HG03342 (cell line): Measurements from ENCODE around the gene SEZ6L.
A peak's percentile ranks its signal among the peaks of the same experiment; 100 is the strongest.

Experiments used
- ATAC-seq: cut with Tn5 transposase; IDR thresholded peaks from one replicate; pipeline ENCODE4 v1.9.1; 2021; ENCODE audit warnings: mild to moderate bottlenecking, moderate library complexity; ENCODE audit not compliant: unreplicated experiment

Gene SEZ6L

DNA sequence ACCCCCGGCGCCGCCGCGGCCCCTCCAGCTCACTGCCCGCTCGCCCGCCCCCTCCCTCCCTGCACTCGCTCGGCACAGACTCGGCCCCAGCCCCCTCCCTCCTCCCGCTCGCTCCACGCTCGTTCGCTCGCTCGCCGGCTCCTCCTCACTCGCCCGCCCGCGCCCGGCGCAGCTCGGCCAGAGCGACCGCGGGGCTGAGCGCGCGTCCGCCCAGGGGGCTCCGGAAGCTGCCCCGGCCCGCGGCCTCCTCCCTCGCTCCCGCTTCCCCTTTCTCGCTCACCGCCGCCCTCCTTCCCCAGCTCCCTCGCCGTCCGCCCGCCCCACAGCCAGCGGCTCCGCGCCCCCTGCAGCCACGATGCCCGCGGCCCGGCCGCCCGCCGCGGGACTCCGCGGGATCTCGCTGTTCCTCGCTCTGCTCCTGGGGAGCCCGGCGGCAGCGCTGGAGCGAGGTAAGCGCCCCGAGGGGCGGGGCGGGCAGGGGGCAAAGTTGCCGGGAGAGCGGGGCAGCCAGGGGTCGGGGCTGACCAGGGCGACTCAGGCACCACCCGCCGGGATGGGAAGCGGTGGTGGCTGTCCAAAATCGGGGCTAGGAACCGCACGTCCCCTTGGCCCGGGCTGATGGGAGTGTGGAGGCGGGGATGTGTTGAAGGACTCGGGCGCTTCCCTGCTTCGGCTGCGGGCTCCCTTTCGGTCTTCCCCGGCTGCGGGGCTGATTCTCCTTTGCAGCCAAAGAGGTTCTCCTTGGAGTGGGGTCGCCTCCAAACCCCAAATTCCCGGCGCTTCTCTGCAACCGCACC, at the start of gene SEZ6L:
Gene SEZ6L (plus strand): TSS at position 148 of the 797 bp plus-strand sequence. CDS start 208 bp downstream, at position 356.
- ATAC-seq = no peak

DNA sequence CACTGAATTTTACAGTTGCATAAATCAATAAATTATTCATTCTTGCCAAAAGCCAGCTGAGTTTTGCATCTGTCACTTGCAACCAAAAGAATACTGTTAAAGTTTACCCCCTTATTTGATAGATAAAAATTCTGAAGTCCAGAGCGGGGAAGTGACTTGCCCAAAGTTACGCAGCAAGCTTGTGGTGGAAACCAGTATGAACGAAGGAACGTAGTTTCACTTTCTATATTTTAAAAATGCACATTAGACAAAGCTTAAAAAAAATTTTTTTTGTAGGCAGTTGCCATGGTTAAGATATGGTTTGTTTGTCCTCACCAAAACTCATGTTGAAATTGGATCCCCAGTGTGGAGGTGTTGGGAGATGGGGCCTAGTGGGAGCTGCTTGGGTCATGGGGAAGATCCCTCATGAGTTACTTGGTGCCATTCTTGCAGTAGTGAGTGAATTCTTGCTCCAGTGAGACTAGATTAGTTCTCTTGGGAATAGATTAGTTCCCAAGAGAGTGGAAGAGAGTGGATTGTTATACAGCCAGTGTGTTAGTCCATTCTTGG, 46.3 kb upstream of the SEZ6L start:
- peak; percentile 61 for ATAC-seq

DNA sequence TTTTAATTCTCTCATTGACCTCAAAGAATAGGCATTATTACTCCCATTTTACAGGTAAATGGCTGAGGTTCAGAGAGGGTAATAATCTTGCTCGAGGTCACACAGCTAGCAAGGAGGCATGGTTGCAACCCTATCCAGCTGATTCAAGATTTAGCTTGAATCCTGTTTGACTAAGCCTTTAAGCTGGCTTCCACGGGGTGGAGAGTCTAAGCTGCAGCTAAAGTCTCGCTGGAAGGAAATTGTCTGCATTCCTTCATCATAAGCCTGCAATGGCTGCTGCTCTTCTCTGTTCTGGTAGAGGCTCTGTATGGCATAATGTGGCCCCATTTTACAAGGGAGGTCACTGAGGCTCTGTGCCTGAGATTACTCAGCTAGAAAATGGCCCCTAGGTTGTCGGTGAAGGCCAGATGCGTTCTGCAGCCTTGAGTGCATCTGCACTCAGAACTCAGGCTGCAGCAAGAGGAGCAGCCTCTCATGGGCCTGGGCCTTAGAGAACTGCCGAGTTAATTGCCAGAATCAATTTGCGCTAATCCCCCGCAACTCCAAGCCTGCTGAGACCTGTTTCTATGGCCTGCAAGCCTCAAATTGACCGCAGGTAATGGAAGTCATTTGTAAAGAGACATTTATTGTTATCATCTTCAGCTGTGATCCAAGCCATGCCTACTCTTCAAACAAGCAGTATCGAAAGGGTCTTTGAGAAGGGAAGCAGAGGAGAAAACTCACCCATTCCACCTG, 44.1 kb upstream of the SEZ6L start:
- ATAC-seq = no peak

DNA sequence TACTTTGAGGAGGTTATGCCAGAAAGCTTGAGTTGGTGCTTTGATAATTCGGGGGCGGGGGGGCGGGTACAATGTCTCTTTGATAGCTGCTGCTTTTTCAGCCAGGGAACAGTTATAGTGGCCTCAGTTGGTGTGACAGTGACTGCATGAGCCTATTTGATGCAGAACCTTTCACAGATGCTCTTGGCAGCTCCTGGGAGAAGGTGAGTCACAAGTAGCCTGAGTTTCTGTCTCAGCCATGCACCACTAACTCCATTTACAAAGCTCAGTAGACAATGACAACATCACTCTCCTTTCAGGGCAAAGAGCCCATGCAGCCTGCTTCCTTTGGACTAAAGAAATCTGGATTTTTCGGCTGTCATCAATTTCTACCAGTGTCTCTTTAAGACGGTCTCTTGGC, 42.1 kb upstream of the SEZ6L start:
- ATAC-seq = no peak

DNA sequence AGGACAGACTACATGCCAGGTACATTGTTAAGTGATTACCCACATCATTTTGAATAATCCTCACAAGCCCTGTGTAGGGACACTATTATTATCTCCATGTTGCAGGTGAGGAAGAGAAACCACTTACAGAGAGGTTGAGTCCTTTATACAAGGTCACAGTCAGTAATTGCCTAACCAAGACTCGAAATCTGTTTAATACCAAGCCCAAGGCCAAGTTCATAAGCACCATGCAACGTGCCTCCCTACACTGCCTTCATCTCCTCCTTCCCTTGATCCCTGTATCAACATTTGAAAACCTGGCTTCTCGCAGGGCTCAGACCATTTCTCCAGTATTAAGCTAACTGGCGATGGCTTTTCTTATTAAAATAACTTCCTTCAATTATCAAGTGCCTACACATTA, 41.7 kb upstream of the SEZ6L start:
- ATAC-seq = no peak

DNA sequence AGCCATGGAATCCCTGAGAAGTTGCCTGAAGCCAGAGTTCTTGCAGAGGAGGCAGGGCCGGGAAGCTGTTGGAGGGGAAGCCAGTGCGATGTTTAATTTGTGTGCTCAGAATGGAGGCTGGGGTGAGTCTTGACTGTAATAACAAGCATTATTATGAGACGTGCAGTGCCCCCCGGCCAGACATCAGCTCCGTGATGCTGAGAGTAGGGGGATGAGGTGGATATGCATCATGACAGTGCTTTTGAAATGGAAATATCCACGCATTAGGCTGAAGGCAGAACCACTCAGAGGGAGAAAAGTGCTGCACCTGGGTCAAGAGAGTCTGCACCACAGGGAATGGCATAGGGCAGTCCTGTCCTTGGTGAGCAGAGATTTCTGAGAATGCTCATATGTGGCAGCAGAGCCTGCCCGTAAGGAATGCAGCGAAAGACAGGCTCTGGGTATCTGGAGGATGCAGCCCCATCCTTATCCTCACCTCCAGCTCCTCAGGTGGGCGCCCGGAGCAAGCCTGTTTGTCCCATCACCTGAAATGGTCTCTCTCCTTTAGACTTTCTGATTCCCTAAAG, 37.6 kb upstream of the SEZ6L start:
- no peak for ATAC-seq

DNA sequence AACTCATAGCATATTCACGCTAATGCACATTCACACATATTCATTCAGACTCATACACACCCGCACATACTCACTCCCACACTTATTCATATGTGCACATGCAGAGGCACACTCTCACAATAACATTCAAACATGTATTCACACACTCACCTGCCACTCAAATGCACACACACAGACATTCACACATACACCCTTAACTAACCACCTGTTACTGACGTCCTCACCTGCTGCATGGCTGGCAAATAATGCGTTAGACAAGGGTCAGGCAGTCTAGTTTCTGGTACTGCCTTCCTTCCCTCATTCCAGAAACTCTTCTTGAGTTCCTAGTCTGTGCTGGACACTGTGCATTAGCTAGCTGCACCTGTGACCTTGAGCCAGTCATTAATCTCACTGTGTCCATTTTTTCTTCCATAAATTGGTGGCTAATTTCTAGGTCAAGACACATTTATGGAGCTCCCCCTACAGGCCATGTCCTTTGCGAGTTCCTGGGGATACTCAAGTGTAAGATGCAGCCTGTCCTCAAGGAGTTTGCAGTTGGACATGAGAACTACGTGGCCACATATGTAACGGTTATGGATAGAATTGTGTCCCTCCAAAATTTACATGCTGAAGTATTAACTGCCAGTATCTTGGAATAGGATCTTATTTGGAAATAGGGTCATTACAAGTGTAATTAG, 34.5 kb upstream of the SEZ6L start:
- ATAC-seq = no peak

DNA sequence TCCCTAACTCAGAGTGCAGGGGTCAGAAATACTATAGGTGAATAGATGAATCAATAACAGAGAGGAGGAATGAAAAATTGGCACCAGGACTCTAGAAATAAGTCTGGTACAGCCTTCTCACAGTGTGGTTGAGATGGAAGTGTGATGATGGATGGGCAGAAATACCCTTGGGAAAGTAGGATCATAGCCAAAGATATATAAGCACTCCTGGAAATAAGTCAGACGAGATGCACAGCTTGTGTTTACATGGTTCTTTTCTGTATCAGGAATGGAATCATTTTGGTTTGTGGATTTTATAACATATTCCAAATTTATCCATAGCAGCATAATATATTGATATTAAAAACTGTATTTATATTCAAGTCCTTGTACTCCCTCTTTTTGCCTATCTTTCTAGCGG, 33.5 kb upstream of the SEZ6L start:
- ATAC-seq = no peak

DNA sequence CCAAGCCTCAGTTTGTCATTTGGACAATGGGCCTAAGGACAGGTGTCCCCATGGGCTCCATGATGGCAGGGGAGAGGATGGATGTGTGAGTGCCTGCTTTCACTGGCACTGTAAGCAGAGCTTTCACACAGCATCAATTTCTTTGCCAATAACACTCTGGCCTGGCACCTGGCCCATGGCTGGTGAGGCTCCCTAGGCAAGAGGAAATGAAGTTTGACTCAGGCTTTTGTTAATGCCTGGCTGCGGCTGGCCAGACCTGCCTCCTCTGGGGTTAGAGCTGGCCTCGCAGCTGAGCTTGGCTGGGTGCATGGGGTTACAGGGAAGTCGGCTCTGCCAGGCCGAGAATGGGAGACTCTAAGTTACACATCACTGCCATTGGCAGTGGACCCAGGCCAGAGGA, 30.0 kb upstream of the SEZ6L start:
- ATAC-seq = no peak

DNA sequence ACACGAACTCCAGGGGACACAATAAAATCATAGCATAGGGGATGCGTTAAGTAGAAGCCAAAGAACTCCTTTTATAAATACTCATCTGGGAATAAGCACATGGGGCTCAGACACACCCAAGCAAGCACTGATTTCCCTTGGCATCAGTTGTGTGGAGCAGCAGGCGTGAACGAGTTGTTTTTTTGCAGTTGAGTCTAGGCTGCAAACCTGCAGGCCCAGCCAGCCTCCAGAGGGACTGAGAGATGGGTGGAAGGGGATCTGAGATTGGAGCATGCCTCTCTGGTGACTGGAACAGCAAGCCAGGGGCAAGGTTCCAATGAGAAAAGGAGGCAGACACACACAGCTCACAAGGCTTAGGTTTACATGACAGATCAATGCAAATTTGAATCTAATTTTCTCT, 27.4 kb upstream of the SEZ6L start:
- ATAC-seq = no peak

DNA sequence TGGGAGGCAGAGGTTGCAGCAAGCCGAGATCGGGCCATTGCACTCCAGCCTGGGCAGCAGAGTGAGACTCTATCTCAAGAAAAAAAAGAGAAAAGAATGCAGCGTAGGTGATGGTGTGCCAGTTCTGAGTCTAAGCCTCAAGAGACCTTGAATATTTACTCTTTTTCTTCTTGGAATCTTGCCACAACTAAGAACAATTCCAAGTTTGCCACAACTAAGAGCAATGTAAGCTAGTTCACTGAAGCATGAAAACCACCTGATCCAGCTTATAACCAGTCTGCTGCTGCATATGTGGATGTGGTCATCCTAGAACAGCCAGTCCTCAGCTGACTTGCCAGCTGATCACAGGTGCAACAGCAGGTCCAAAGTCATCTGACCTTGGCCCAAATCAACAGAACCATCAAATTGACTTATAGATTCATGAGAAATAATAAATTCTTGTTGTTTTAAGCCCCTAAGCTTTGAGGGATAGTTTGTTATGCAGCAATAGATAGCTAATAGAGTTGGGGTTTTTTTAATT, 25.4 kb upstream of the SEZ6L start:
- no peak for ATAC-seq

DNA sequence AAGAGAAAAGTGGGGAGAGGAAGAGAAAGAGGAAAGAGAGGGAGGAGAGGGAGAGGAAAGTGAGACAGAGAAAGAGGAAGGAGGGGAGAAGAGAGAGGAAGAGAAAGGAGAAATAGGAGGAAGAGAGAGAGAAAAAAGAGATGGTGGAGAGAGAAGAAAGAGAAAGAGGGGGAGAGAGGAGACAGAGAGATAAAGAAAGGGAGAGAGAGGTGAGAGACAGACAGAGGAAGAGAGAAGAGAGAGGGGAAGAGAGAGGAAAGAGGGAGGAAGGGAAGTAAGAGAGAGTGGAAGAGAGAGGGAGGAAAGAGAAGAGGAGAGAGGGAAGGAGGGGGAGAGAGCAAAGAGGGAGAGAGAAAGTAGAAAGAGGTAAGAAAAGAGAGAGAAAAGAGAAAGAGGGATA, 9.4 kb upstream of the SEZ6L start:
- ATAC-seq = no peak

DNA sequence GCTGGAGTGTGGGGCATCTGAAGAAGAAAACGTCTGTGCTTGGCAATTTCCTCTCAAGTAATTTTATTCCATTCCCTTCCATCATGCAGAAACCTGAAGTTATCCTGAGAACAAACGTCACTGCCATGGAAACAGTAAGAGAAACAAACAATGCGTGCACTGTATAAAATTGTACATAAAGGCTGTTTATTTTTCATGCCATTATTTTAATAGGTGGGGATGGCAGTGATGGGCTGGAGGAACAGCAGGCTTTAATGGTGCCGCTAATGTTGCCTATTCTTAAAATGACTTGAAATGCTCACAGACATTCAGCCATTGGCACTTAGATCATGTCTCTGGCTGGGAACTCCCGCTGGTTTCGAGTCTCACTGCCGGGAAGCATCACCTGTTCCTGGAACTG, 7.5 kb upstream of the SEZ6L start:
- no peak for ATAC-seq

DNA sequence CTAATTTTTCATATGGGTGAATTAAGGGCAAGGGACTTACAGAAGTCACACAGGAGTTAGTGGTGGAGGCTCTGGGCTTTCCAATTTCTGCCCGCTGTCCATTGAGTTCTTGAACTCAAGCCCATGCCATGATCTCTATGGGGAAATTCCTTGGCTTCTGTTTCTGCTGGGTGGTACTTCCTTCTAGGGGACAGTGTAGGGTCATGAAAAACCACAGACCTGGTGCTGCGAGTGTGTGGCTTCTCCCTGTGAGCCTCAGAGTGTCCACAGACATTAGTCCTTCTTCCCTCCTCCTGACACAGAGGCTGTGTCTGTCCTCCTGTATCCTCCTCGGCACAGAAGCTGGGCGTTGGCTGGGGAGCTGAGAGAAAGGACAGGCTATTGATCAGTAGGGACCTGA, 6.3 kb upstream of the SEZ6L start:
- no peak for ATAC-seq

DNA sequence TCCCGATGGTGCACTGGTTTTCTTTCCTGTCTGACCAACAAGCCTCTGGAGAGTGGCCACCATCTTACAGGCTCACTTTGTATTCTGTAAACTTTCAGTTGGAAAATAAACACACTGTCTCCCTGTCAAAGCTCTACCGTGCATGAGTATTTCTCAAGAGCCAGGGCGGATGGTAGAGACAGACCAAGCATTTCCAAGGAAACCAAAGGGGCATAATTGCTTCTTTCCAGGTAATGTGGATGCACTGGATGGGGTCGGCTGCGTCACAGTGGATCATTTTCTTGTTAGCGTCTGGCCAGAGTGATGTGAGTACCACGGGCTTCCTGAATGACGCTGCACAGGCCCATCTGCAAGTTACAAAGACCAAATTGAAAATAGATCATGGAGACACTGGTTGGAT, 5.1 kb upstream of the SEZ6L start:
- no peak for ATAC-seq

DNA sequence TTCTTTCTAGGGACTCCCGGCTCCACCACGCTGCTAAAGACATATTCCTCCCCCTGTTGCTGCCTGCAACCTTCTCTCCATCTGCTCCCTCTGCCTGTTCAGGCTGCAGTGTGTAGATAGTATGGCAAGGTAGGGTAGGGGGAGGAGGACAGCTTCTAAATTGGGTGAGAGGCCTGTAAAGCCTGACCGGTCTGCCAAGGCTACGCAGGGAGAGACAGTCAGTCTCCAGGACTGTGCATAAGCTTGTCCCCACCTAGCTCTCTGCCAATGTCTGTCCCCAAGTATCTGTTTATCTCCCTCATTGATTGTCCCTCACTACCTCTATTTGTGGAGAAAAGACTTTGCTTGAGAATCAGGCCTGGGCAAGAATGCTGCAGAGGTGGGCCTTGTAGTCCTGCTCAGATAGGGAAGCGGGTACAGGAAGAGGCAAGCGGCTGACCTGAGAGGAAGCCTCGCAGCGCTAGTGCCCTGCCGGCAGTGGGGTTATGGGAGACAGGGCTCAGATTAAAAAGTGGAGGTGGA, 871 bp upstream of the SEZ6L start:
- no peak for ATAC-seq

DNA sequence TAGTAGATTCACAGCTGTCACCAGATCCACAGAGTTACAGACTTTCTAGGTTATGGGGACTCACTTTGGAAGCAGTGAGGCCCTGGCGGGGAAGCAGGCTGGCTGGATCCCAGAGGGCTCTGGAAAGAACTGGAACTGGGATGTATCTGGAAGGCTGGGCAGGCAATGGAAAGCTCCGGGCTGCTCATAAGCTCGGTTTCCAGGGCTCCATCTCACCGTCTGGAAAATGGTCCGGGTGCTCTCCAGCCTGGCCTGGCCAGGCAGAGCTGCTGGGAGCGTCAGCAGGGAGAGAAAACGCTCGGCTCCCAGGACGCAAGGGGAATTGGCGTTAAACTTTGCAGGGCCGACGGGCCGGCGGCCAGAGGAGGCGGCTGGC, 335 bp upstream of the SEZ6L start:
- ATAC-seq = no peak

DNA sequence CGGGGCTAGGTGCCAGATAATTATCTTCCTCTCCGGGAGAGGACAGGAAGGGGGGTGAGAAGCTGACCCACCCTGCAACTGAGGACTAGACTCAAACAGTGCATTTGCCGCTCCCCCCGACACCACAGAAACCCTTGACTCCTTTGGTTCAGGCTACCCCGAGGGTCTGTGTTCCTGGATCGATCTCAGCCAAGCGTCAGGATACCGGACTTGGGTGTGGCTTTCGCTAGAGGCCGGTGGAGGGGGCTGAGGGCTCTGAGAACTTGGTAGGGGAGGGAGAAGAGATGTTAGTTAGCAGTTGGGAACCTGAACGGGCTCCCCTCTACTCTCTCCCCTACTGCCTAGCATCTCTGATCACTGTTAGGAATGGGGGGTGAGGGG, 840 bp downstream of the SEZ6L start:
- ATAC-seq = no peak

DNA sequence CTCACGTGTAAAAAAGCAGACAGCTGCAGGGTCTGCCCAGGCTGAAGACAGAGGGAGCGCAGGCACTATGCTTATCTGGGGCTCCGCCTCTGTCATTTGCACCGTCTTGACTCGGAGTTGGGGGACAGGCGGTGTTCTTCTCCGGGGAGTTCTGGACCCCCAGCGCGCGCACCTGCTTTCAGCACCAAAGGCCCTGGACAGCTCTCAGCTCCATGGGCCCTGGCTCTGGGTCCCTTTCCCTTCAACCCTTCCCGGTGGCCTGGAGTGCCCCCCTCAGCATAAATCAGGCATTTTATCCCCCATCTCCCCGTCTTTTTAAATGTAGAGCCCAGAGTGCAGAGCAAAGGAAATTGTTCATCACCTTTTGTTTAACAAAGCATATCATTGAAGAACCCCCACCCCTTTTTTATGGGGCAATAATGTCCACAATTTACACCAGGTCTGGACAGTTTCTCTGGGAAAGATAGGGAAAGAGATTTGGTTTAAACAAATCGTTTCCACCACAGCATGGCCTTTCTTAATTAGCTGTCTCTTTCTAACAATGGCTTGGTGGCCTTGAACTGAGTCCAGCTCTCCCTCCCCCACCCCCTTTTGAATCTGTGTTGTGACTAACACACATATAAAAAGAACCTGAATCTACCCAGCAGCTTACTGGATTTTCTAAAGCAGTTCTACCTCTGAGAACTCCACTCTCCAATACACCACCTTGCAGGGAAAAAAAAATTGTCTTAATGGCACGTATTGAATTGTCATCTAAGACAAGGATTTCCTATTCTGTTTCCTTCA, 1.7 kb downstream of the SEZ6L start:
- no peak for ATAC-seq

DNA sequence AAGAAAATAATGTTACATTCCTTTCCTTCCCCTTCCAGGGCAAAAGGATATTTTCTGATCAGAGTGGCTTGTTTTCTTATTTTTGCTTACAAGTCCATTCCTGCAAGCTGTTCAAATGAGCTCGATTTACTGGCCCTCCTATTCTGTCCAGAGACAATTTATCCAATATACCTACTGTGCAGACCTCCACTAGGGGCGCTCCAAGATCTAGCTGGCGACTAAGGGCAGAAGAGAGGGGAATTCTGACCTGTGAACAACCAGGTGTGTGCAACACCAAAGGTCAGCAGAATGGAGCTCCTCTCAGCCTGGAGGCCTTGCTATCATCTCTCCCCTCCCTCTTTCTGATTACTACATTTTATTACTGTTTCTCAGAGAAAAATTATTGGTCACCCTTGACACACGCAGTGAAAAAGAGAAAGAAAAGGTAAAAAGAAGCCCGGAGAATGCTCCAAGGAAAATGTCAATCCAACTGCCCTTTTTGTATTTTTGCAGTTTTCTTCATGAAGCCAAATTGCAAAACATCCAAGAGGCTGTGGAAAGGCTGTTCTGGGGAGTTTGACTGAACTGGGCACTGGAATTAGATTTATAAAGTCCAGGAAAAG, 3.2 kb downstream of the SEZ6L start:
- no peak for ATAC-seq
